Islet of Langerhans (tissue), 1 donor: ENCODE measurements around the gene GNG7.
A peak's percentile ranks its signal among the peaks of the same experiment; 100 is the strongest.
"Not testable (repeated sequence)": the region's sequence is repeated elsewhere in the genome, so short reads cannot be mapped to it uniquely, and the experiment has no call there.

Experiments used
- FAIRE-seq: peaks from one replicate; lab custom pipeline; 2011; peaks lifted over from hg19 to GRCh38; lab: Jason Lieb, UNC

GNG7 gene

GRCh38 chr19:2574971-2575630 is 127.4 kb downstream of the GNG7 start:
- FAIRE-seq: no peak

DNA sequence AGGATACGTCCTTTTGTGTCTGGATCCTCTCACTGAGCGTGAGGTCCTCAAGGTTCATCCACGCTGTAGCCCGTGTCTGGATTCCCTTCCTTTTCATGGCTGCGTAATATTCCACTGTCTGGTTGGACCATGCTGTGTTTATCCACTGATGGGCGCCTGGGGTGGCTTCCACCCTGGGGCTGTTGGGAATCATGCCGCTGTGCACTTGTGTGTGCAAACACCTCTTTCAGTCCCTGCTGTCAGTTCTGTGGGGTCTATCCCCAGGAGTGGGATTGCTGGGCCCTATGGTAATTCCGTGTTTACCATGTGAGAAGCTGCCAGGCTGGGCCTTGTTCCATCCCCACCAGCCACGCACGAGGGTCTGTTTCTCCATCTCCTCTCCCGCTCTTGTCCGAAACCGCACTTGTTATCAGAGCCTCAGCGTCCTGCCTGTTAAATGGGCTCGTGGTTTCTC is 128.0 kb downstream of the GNG7 start:
- FAIRE-seq: no peak

DNA sequence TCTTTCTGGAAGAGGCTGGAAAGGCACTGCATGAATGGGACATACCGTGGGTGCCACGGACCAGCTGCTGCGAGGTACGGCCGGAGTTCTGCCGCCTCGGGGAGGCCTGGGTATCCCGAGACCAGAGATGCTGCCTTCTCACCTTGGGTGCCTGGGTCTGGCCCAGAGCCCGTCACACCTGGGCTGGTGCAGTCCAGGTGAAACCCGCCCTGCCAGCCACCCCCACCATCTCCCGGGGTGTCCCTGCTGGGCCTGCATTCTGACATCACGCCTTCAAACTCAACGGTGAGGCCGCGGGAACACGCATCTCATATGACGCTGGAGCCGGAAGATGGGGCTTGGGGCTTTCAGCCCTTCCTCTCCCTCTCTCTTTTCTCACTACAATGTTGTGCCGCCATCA is 128.6 kb downstream of the GNG7 start:
- FAIRE-seq: no peak

- FAIRE-seq: not testable (repeated sequence)
Measured at GRCh38 chr19:2572152-2572551, 130.3 kb downstream of the GNG7 start.

DNA sequence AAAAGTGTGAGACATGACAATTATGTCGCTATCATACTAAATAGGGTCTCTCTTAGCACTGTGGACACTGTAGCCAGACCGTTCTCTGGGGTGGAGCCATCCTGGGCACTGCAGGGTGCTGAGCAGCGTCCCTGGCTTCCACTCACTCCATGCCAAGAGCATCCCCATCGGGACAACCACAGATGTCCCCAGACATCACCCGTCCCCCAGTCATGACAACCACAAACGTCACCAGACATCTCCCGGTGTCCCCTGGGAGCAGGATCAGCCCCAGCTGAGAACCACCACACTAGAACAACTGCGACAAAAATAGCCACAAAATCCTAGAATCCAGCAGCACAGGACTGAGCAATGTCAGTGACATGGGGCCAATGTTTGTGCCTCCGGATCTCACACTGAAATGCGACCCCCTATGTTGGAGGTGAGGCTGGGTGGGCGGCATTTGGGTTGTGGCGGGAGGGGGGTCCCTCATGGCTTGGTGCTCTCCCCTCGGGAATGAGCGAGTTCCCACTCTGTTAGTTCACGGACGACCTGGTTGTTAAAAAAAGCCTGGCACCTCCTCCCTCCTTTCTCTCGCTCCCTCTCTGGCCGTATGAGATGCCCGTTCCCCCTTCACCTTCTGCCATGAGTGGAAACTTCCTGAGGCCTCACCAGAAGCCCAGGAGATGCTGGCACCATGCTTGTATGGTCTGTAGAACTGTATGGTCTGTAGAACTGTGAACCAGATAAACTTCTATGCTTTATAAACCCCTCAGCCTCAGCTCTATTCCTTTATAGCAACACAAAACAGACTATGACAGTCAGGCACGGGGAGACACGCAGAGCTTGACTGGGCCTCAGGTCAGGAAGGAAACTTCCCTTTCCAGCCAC is 132.7 kb downstream of the GNG7 start:
- FAIRE-seq: no peak

- no peak for FAIRE-seq
Measured at GRCh38 chr19:2567996-2568395, 134.5 kb downstream of the GNG7 start.

DNA sequence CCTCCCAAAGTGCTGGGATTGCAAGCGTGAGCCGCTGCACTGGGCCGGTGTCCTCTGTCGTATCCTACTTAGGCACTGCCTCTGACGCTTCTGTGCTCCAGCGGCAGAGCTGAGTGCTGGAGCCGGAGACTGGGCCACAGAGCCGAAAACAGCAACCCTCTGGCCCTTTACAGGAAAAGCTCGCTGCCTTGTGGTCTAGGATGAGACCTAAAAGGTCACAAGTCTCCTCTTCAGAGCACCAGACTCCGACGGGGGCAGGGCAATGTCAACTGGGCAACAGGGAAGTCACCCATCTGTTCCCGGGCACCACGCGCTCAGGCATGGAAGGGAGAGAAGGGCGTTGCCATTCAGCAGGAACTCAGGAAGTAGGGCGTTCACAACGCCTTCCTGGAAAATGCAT is 134.9 kb downstream of the GNG7 start:
- no peak for FAIRE-seq

- not testable (repeated sequence) for FAIRE-seq
Measured at GRCh38 chr19:2563546-2563945, 138.9 kb downstream of the GNG7 start.

DNA sequence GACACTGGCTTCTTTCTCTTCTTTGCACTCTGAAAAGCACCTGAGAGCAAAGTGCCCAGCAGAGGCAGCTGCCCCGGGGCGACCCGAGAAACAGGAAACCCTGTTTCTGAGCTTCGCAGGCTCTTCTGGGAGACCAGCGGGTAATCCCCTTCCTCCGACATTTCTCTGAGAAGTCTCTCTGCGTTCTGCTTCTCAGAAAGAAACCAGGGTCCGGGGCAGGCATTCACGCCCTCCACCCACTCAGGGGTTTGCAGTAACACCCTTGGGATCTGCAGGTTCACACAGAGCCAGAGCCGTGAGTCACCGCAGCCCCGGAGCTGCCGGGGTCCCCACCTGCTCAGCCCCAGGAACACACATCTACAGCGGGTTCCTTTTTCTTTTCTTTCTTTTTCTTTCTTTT is 140.6 kb downstream of the GNG7 start:
- FAIRE-seq: no peak

- no peak for FAIRE-seq
Measured at GRCh38 chr19:2561221-2561620, 141.3 kb downstream of the GNG7 start.

DNA sequence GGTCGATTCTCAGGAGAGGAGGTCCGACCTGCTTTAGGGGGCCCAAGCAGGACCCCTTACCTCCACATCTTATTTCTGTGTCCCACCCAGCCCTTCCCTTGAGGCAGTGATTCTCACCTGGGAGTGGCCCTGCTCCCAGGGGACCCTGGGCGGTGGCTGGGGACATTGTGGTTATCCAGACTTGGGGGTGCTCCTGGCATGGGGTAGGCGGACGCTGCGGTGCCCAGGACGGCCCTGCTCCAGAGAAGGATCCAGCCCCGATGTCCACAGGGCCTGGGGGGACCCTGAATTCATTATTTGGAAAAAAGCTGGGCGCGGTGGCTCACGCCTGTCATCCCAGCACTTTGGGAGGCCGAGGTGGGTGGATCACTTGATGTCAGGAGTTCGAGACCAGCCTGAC is 142.1 kb downstream of the GNG7 start:
- FAIRE-seq: no peak

- no peak for FAIRE-seq
Measured at GRCh38 chr19:2558543-2558942, 144.0 kb downstream of the GNG7 start.

DNA sequence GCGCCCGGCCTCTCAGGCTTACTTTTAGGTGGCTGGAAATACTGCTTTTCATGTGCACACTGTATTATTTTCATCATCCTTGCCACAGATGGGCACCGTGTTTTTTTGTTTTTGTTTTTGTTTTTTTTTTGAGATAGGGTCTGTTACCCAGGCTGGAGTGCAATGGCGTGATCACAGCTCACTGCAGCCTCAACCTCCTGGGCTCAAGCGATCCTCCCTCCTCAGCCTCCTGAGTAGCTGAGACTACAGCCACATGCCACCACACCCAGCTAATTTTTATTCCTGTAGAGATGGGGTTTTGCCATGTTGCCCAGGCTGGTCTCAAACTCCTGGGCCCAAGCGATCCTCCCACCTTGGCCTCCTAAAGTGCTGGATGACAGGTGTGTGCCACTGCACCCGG is 144.4 kb downstream of the GNG7 start:
- FAIRE-seq: not testable (repeated sequence)

DNA sequence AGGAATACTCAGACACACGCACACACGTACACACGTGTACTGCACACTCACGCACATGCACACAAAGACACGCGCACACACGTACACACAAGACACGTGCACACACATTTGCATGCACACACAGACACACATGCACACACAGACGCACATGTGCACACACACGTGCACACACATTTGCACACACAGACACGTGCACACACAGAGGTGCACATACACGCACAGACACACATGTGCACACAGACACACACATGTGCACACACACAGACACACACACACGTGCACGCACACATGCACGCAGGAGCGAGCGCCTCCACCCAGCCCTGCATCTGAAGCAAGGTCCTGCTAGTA is 145.4 kb downstream of the GNG7 start:
- no peak for FAIRE-seq

- FAIRE-seq: no peak
Measured at GRCh38 chr19:2556221-2557092, 146.0 kb downstream of the GNG7 start.

DNA sequence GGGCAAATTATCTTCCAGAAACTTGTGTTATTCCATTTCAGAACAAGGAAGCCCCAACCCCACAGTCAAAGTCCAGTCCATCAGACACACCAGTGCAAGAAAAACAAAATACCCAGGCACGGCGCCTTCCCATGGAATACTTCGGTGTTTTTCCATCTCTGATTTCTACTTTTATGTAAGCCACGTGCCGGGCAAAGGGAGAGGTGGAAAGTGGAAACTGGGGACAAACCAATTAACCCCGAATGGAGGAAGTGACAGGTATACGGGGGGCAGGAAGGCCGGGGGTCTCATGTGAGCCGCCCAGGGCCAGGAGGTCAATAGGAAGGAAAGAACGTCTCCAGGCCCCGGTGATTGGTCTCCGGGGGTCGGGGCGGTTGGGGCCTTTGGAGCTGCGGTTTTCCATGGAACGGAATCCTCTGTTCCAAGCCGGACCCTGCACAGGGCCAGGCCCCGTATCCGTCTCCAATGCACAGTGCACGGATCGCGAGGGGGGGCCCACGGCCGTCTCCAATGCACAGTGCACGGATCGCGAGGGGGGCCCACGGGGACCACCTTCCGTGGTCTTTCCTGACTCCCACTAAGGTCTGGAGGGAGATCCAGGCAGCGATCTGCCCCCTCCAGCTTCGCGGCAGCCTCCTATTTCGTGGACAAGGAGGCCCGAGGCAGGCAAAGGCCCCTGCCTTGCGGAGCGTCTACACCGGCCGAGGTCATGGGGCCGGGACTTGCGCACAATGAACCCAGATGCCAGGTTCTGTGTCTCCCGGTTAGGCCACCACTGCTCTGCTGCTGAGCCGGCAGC is 146.9 kb downstream of the GNG7 start:
- FAIRE-seq: no peak

DNA sequence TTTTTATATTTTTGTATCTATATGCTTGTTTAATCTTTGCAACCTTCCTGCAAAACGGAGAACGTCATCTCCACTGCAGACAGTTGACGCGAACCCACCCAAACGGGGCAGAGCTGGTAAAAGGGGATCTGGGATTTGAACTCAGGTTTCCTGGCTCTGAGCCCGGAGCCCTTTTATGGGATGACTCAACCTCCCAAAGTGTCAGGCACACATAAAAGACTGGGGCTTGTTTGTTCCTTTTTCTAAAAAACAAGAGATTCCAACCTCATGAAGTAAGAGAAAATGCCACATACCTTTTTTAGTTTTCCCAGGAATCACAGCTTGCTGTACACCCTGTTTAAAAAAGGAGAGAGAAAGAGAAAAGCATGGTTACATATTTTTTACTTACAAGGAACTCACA is 147.6 kb downstream of the GNG7 start:
- FAIRE-seq: no peak

GRCh38 chr19:2553510-2553909 is 149.0 kb downstream of the GNG7 start:
- peak; percentile 13 for FAIRE-seq

DNA sequence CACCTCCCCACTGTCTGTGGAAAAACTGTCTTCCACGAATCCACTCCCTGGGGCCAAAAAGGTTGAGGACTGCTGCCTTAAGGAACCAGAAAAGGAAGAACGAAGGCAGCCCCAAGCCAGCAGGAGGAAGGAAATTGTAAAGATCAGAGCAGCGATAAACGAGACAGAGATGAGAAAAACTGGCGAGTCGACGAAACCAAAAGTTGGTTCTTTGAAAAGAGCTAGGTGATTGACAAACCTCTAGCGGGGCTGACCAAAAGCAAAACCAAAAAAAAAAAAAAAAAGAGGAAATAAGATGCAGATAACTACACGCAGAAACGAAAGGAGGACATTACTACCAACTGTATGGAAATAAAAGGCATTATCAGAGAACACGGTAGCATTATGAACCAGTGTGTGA is 149.6 kb downstream of the GNG7 start:
- no peak for FAIRE-seq

DNA sequence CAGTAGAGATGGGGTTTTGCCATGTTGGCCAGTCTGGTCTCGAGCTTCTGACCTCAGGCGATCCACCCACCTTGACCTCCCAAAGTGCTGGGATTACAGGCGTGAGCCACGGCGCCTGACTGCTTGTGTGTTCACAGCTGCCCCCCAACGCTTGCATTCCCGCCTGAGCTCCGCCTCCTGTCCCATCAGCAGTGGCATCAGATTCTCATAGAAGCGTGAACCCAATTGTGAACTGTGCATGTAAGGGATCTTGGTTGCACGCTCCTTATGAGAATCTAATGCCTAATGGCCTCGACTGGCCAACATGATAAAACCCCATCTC is 150.7 kb downstream of the GNG7 start:
- FAIRE-seq: no peak

- FAIRE-seq: no peak
Measured at GRCh38 chr19:2551172-2551863, 151.2 kb downstream of the GNG7 start.
